Smooth muscle cell (in vitro differentiated cells): ENCODE measurements around the gene DENND10. TPM values are rescaled to one million over a fixed set of nuclear protein-coding genes. Genes with fewer than 3 reads are reported as not detected.

Source experiments
- DNase-seq: peaks from one replicate; lab custom pipeline; 2025; ENCODE audit not compliant: unreplicated experiment; lab: John Stamatoyannopoulos, UW
- H2AFZ ChIP-seq: fragments of 200-600 bp; sonication (generic); 2 replicates; pipeline ENCODE4 v1.6.0; 2016; ENCODE audit warnings: antibody characterized with exemption, low read depth, mild to moderate bottlenecking
- H3F3A ChIP-seq: fragments of 200-600 bp; sonication (generic); 2 replicates; pipeline ENCODE4 v1.6.0; 2017; ENCODE audit warnings: antibody characterized with exemption, low read depth
- H3K27ac ChIP-seq: fragments of 200-600 bp; sonication (generic); 2 replicates; pipeline ENCODE4 v1.5.1; 2016; ENCODE audit warnings: low read depth, mild to moderate bottlenecking
- H3K27me3 ChIP-seq: fragments of 200-600 bp; sonication (generic); 2 replicates; pipeline ENCODE4 v1.6.1; 2016; ENCODE audit warnings: low read depth, mild to moderate bottlenecking
- H3K36me3 ChIP-seq: fragments of 200-600 bp; sonication (generic); 2 replicates; pipeline ENCODE4 v1.5.1; 2016; ENCODE audit warnings: low read depth
- H3K4me1 ChIP-seq: fragments of 200-600 bp; sonication (generic); 2 replicates; pipeline ENCODE4 v1.5.1; 2016; ENCODE audit warnings: low read depth
- H3K4me2 ChIP-seq: fragments of 200-600 bp; sonication (generic); 2 replicates; pipeline ENCODE4 v1.6.0; 2016; ENCODE audit warnings: mild to moderate bottlenecking
- H3K4me3 ChIP-seq: fragments of 200-600 bp; sonication (generic); 2 replicates; pipeline ENCODE4 v1.5.1; 2016; ENCODE audit warnings: mild to moderate bottlenecking
- H3K79me2 ChIP-seq: fragments of 200-600 bp; sonication (generic); 2 replicates; pipeline ENCODE4 v1.6.0; 2016; ENCODE audit warnings: low read depth, mild to moderate bottlenecking
- H3K9ac ChIP-seq: fragments of 200-600 bp; sonication (generic); 2 replicates; pipeline ENCODE4 v1.6.0; 2016; ENCODE audit warnings: low read depth
- H3K9me3 ChIP-seq: fragments of 200-600 bp; sonication (generic); replicated peaks from 2 replicates; pipeline ENCODE4 v1.5.1; 2016; ENCODE audit warnings: low read depth
- H4K20me1 ChIP-seq: fragments of 200-600 bp; sonication (generic); 2 replicates; pipeline ENCODE4 v1.6.0; 2016; ENCODE audit warnings: low read depth
- WGBS: methylation state at CpG from one replicate; pipeline ENCODE4 v1.1.7; 2016; ENCODE audit warnings: low lambda C conversion rate; 5-methylcytosine and 5-hydroxymethylcytosine counted together
- polyA plus RNA-seq: library from polyadenylated mRNA; unstranded; fragments of >200 nt; fragmentation: Nextera tagmentation; extraction: Ambion mirVana; gene quantifications from 2 replicates; pipeline ENCODE4 v1.2.1, GENCODE V29; 2016
- total RNA-seq: library from RNA; depleted of rRNA; stranded (reverse); fragments of >200 nt; gene quantifications from 2 replicates; pipeline ENCODE4 v1.2.3, GENCODE V29; 2014
- TF ChIP-seq, protein P1 (sequence below): fragments of 200-600 bp; sonication (generic); IDR thresholded peaks from 2 replicates; pipeline ENCODE4 v1.5.1; 2017; ENCODE audit warnings: borderline replicate concordance, mild to moderate bottlenecking, antibody characterized with exemption; ENCODE audit not compliant: insufficient read depth, poor library complexity, severe bottlenecking

Gene DENND10
- total and polyA plus RNA-seq, 2 experiments from 2014 or later = 45.1 to 57.2 TPM

- Histone ChIP-seq H3K9me3 (no peaks in the 10 kb centered on the region), H3K36me3 (no peaks in the 10 kb centered on the region), H3K4me1 (peaks cover 4% of the 10 kb centered on the region), H3K9ac (no peak overlapping the region), H4K20me1 (no peaks in the 10 kb centered on the region), H2AFZ (no peak overlapping the region), H3K27me3 (no peaks in the 10 kb centered on the region), H3F3A (peaks cover 5% of the 10 kb centered on the region), H3K79me2 (no peaks in the 10 kb centered on the region), H3K27ac (no peak overlapping the region), H3K4me3 (no peak overlapping the region), H3K4me2 (no peak overlapping the region)
- 81% methylated on average over 5 of the region's 5 CpGs for WGBS
- TF ChIP-seq, protein P1, sequence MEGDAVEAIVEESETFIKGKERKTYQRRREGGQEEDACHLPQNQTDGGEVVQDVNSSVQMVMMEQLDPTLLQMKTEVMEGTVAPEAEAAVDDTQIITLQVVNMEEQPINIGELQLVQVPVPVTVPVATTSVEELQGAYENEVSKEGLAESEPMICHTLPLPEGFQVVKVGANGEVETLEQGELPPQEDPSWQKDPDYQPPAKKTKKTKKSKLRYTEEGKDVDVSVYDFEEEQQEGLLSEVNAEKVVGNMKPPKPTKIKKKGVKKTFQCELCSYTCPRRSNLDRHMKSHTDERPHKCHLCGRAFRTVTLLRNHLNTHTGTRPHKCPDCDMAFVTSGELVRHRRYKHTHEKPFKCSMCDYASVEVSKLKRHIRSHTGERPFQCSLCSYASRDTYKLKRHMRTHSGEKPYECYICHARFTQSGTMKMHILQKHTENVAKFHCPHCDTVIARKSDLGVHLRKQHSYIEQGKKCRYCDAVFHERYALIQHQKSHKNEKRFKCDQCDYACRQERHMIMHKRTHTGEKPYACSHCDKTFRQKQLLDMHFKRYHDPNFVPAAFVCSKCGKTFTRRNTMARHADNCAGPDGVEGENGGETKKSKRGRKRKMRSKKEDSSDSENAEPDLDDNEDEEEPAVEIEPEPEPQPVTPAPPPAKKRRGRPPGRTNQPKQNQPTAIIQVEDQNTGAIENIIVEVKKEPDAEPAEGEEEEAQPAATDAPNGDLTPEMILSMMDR = no peak
- DNase-seq = no peak
These were observed 14.3 kb downstream of the DENND10 start for GRCh38 chr10:119118231-119118630.

DNA sequence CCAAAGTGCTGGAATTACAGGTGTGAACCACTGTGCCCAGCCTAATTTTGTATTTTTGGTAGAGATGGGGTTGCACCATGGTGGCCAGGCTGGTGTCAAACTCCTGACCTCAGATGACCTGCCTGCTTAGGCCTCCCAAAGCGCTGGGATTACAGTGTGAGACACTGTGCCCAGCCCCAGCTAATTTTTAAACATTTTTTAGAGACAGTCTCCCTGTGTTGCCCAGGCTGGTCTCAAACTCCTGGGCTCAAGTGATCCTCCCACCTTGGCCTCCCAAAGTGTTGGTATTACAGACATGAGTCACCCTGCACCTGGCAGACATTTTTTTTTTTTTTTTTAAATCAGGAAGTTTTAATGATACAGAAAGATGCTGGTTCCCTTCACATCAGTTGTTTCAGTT is 15.5 kb downstream of the DENND10 start:
- TF ChIP-seq, protein P1 = no peak
- no peak for DNase-seq
- Histone ChIP-seq H3K27me3 (no peaks in the 10 kb centered on the region), H3K9me3 (no peaks in the 10 kb centered on the region), H4K20me1 (no peaks in the 10 kb centered on the region), H3K36me3 (no peaks in the 10 kb centered on the region), H3K4me1 (no peaks in the 10 kb centered on the region), H3K4me3 (no peak overlapping the region), H3K27ac (peak overlapping the region; percentile 84), H2AFZ (no peak overlapping the region), H3F3A (no peaks in the 10 kb centered on the region), H3K4me2 (no peak overlapping the region), H3K9ac (no peak overlapping the region), H3K79me2 (no peaks in the 10 kb centered on the region)
- 100% methylated on average over 1 of the region's 1 CpG for WGBS

GRCh38 chr10:119120413-119120867 is 16.5 kb downstream of the DENND10 start:
- Histone ChIP-seq H3K27ac (peak overlapping the region; percentile 84), H4K20me1 (no peaks in the 10 kb centered on the region), H3K4me3 (no peak overlapping the region), H3K4me1 (no peaks in the 10 kb centered on the region), H3K79me2 (no peaks in the 10 kb centered on the region), H3K36me3 (no peaks in the 10 kb centered on the region), H3K9ac (no peak overlapping the region), H2AFZ (no peak overlapping the region), H3K9me3 (no peaks in the 10 kb centered on the region), H3F3A (no peaks in the 10 kb centered on the region), H3K4me2 (no peak overlapping the region), H3K27me3 (no peaks in the 10 kb centered on the region)
- TF ChIP-seq, protein P1 = no peak
- 77% methylated on average over 4 of the region's 4 CpGs for WGBS
- no peak for DNase-seq

DNA sequence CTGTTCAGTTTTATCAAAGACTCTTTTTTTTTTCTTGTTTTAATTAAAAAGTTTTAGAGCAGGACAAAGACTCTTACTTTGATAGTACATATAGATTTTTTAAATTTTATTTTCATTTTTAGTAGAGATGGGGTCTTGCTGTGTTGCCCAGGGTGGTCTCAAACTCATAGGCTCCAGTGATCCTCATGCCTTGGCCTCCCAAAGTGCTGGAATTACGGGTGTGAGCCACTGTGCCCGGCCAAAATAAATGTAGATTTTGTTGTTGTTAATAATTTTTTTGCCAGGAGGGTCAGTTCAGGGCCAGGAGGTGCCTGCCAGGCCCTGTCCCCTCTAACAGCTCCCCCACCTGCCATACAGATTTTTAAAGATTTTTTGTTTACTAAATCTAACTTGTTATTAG is 17.0 kb downstream of the DENND10 start:
- H3K9ac ChIP-seq = no peak overlapping the region

More for the DNA sequence above, 17.0 kb downstream of the DENND10 start:
- Histone ChIP-seq H3K27ac (peak overlapping the region; percentile 84), H3K4me2 (no peak overlapping the region), H2AFZ (no peak overlapping the region), H3K4me1 (no peaks in the 10 kb centered on the region), H3K27me3 (no peaks in the 10 kb centered on the region), H3K36me3 (no peaks in the 10 kb centered on the region), H3K9me3 (no peaks in the 10 kb centered on the region), H3F3A (no peaks in the 10 kb centered on the region), H3K79me2 (no peaks in the 10 kb centered on the region), H4K20me1 (no peaks in the 10 kb centered on the region), H3K4me3 (no peak overlapping the region)
- TF ChIP-seq, protein P1 = no peak
- 100% methylated on average over 2 of the region's 2 CpGs for WGBS
- no peak for DNase-seq
